HCT116 (cell line): ENCODE measurements around the gene PARP12. TPM values are rescaled to one million over a fixed set of nuclear protein-coding genes. Genes with fewer than 3 reads are reported as not detected.

Experiments used
- ATAC-seq: fragments of 200-7000 bp; cut with Tn5 transposase; 2 replicates; pipeline ENCODE4 v1.9.1; 2020; ENCODE audit warnings: mild to moderate bottlenecking, moderate library complexity
- BruUV-seq: library from RNA; stranded (reverse); fragments of 400-500 nt; replicated peaks from 2 replicates; lab custom pipeline; 2021; lab: Mats Ljungman, UMichigan
- CTCF ChIA-PET: fragments of 300-600 bp; sonication (Branson Sonifier 250); formaldehyde crosslinking; loops from one replicate; lab custom pipeline; 2021; ENCODE audit warnings: antibody characterized with exemption; lab: Charles Lee
- POLR2A ChIA-PET: fragments of 300-600, 350-600 bp; sonication (Branson Sonifier 250); formaldehyde crosslinking; loops from one replicate; lab custom pipeline; 2021; ENCODE audit warnings: antibody characterized with exemption; lab: Charles Lee
- RAD21 ChIA-PET, 2 experiments: fragments of 300-600 bp; sonication (Branson Sonifier 250); formaldehyde crosslinking; loops; one replicate each; lab custom pipeline; 2023; ENCODE audit warnings: low total read pairs in 2 of 2; ENCODE audit not compliant: uncharacterized antibody in 2 of 2, unreplicated experiment in 2 of 2, low non-redundant PET in 1 of 2; lab: Charles Lee
- DNase-seq: peaks from one replicate; pipeline ENCODE4 v3.0.0-alpha.2; 2010; ENCODE audit warnings: low read depth, low spot score
- H2AFZ ChIP-seq: fragments of 200-600 bp; shearing (Covaris generic), sonication (generic); 2 replicates; pipeline ENCODE4 v1.6.1; 2017; ENCODE audit warnings: low read depth, mixed run types, mixed read lengths, antibody characterized with exemption, low read length; ENCODE audit not compliant: poor library complexity, severe bottlenecking
- H3K27ac ChIP-seq: 2 replicates; pipeline ENCODE4 v1.5.1; 2012; ENCODE audit warnings: low read depth, low read length
- H3K27me3 ChIP-seq: fragments of 200-600 bp; sonication (generic); 2 replicates; pipeline ENCODE4 v1.6.1; 2016; ENCODE audit warnings: mixed run types, low read length, mixed read lengths; ENCODE audit not compliant: insufficient read depth
- H3K36me3 ChIP-seq, 2 experiments: fragments of 200-500 bp in 1 of 2; fragments of 200-600 bp in 1 of 2; sonication (Bioruptor generic) in 1 of 2; sonication (generic) in 1 of 2; 2 replicates each; pipeline versions ENCODE4 v1.5.1 to v1.6.1; 2014 to 2016; ENCODE audit warnings: low read length in 2 of 2, inconsistent platforms in 1 of 2, mixed read lengths in 1 of 2, mixed run types in 1 of 2; ENCODE audit not compliant: insufficient read depth in 2 of 2, control insufficient read depth in 1 of 2
- H3K4me1 ChIP-seq, 2 experiments: fragments of 200-600 bp in 1 of 2; sonication (generic) in 1 of 2; 2 replicates each; pipeline versions ENCODE4 v1.5.1 to v1.6.1; 2012 to 2017; ENCODE audit warnings: low read length in 2 of 2, inconsistent platforms in 1 of 2, mild to moderate bottlenecking in 1 of 2, mixed read lengths in 1 of 2, mixed run types in 1 of 2, moderate library complexity in 1 of 2; ENCODE audit not compliant: insufficient read depth in 2 of 2, control insufficient read depth in 1 of 2
- H3K4me2 ChIP-seq: fragments of 200-600 bp; sonication (generic); 2 replicates; pipeline ENCODE4 v1.6.1; 2017; ENCODE audit warnings: mixed run types, low read length, mixed read lengths
- H3K4me3 ChIP-seq, 2 experiments: fragments of 200-600 bp in 1 of 2; sonication (generic) in 1 of 2; replicated peaks in 1 of 2; 2 replicates each; pipeline ENCODE4 v1.5.1; 2011 to 2016; ENCODE audit warnings: low read length in 2 of 2, control low read depth in 1 of 2, low read depth in 1 of 2, mild to moderate bottlenecking in 1 of 2, mixed read lengths in 1 of 2, mixed run types in 1 of 2
- H3K79me2 ChIP-seq: fragments of 200-600 bp; sonication (generic); 2 replicates; pipeline ENCODE4 v1.6.1; 2017; ENCODE audit warnings: mild to moderate bottlenecking, mixed run types, low read length, moderate library complexity, mixed read lengths; ENCODE audit not compliant: insufficient read depth
- H3K9ac ChIP-seq: fragments of 200-600 bp; sonication (generic); 2 replicates; pipeline ENCODE4 v1.6.1; 2016; ENCODE audit warnings: low read length, mixed read lengths
- H3K9me2 ChIP-seq: fragments of 200-600 bp; sonication (generic), shearing (Covaris generic); 2 replicates; pipeline ENCODE4 v1.6.1; 2017; ENCODE audit warnings: mixed run types, mild to moderate bottlenecking, moderate library complexity; ENCODE audit not compliant: insufficient read depth
- H3K9me3 ChIP-seq, 2 experiments: fragments of 200-500 bp in 1 of 2; fragments of 200-600 bp in 1 of 2; sonication (Bioruptor generic) in 1 of 2; sonication (generic) in 1 of 2; 2 replicates each; pipeline ENCODE4 v1.6.1; 2014 to 2017; ENCODE audit warnings: low read length in 2 of 2, mixed read lengths in 2 of 2, inconsistent platforms in 1 of 2, low read depth in 1 of 2, mild to moderate bottlenecking in 1 of 2, mixed run types in 1 of 2, moderate library complexity in 1 of 2; ENCODE audit not compliant: control insufficient read depth in 1 of 2, insufficient read depth in 1 of 2
- H4K20me1 ChIP-seq: fragments of 200-600 bp; sonication (generic), shearing (Covaris generic); 2 replicates; pipeline ENCODE4 v1.6.1; 2017; ENCODE audit warnings: mixed run types, mild to moderate bottlenecking, moderate library complexity; ENCODE audit not compliant: insufficient read depth
- ATF3 ChIP-seq: IDR thresholded peaks from 2 replicates; pipeline ENCODE4 v1.6.1; 2012
- CBX3 ChIP-seq: IDR thresholded peaks from 2 replicates; pipeline ENCODE4 v1.6.1; 2012; ENCODE audit warnings: low read depth
- CEBPB ChIP-seq: IDR thresholded peaks from 2 replicates; pipeline ENCODE4 v1.6.1; 2012; ENCODE audit warnings: low read depth
- CTCF ChIP-seq, 3 experiments: fragments of 200-600 bp in 1 of 3; sonication (generic) in 1 of 3; IDR thresholded peaks in 2 of 3; conservative IDR thresholded peaks in 1 of 3; 2 replicates each; pipeline ENCODE4 v1.5.1; 2012 to 2017; ENCODE audit warnings: low read depth in 2 of 3, low read length in 2 of 3, antibody characterized with exemption in 1 of 3, borderline replicate concordance in 1 of 3, control low read depth in 1 of 3, mild to moderate bottlenecking in 1 of 3, mixed read lengths in 1 of 3, mixed run types in 1 of 3, moderate library complexity in 1 of 3; ENCODE audit not compliant: insufficient read depth in 1 of 3
- ELF1 ChIP-seq: IDR thresholded peaks from 2 replicates; pipeline ENCODE4 v1.6.1; 2012; ENCODE audit warnings: low read depth, borderline replicate concordance
- JUND ChIP-seq: IDR thresholded peaks from 2 replicates; pipeline ENCODE4 v1.6.1; 2012
- MAX ChIP-seq: IDR thresholded peaks from 2 replicates; pipeline ENCODE4 v1.6.1; 2012
- RAD21 ChIP-seq: IDR thresholded peaks from 2 replicates; pipeline ENCODE4 v1.6.1; 2012; ENCODE audit warnings: low read depth, mild to moderate bottlenecking
- SIN3A ChIP-seq: IDR thresholded peaks from 2 replicates; pipeline ENCODE4 v1.6.1; 2012; ENCODE audit warnings: low read depth
- TCF7L2 ChIP-seq: IDR thresholded peaks from 2 replicates; pipeline ENCODE4 v1.7.0; 2011; ENCODE audit warnings: borderline replicate concordance, inconsistent platforms; ENCODE audit not compliant: insufficient read depth, insufficient read length; ENCODE audit errors: extremely low read depth
- YY1 ChIP-seq: IDR thresholded peaks from 2 replicates; pipeline ENCODE4 v1.6.1; 2011; ENCODE audit warnings: low read length, low read depth, moderate library complexity, mild to moderate bottlenecking; ENCODE audit not compliant: insufficient replicate concordance; ENCODE audit errors: extremely low read depth
- ZFX ChIP-seq: fragments of 450-650 bp; IDR thresholded peaks from 2 replicates; pipeline ENCODE4 v1.6.1; 2017
- ZNF274 ChIP-seq: fragments of 200-500 bp; sonication (Bioruptor generic); IDR thresholded peaks from 2 replicates; pipeline ENCODE4 v1.6.1; 2014; ENCODE audit warnings: mild to moderate bottlenecking, low read depth, low read length, inconsistent platforms
- intact Hi-C: fragments of 100-400 bp; cut with micrococcal nuclease; formaldehyde crosslinking; loops from 2 replicates; pipeline ENCODE4 v1.10.0; 2022
- total RNA-seq: library from RNA; stranded (reverse); gene quantifications from one replicate; pipeline ENCODE4 v1.2.1, GENCODE V29; 2021; ENCODE audit not compliant: unreplicated experiment

The PARP12 gene
- total RNA-seq, 1 experiment from 2014 or later: 17.7 TPM

DNA sequence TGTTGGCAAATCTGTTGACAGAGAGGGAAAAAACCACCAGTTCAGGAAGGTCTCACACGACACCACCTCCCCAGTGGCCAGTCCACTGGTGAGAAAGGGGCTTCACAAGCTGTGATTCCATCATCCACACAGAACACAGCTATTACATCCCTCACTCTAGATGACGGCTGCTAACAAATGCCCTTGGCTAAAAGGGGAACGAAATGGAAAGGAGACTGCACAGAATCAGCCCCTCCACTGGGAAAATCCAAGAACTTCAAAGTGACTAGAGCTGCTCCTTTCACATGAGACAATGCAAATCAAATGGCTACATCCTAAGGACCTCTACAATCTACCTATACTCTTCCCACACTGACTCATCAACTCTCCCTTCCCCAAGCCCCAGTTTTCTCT is 5.6 kb downstream of the PARP12 start:
- Histone ChIP-seq H2AFZ (no peak overlapping the region), H3K4me1 (peaks cover 19 to 40% of the 10 kb centered on the region in 2 experiments), H3K79me2 (peaks cover 12% of the 10 kb centered on the region; the same call in 1 of the 2 replicates), H4K20me1 (no peaks in the 10 kb centered on the region), H3K27ac (no peak overlapping the region), H3K9me3 (no peaks in the 10 kb centered on the region), H3K4me2 (no peak overlapping the region), H3K4me3 (no peak overlapping the region), H3K27me3 (no peaks in the 10 kb centered on the region), H3K9ac (no peak overlapping the region), H3K9me2 (no peaks in the 10 kb centered on the region)
- POLR2A ChIA-PET: no interaction called here
- intact Hi-C loops: no loop called here
- ATAC-seq: no peak
- DNase-seq: no peak
- CTCF ChIA-PET: no interaction called here
- TF ChIP-seq CBX3 (no peak), CEBPB (no peak), ZNF274 (no peak), JUND (no peak), SIN3A (no peak), ZFX (no peak), ATF3 (no peak), YY1 (no peak), MAX (no peak), RAD21 (no peak), TCF7L2 (no peak), ELF1 (no peak), CTCF (IDR thresholded peaks at IDR 0.05 in 2 of 3, conservative IDR thresholded peaks at IDR 0.05 in 1 of 3; ENCODE audit: borderline replicate concordance in 1 of 3, insufficient read depth in 1 of 3, low read depth in 2 of 3, low read length in 2 of 3) (no peak)
- TF ChIP-seq, all 23 proteins: peak for 0
- H3K36me3 ChIP-seq: peaks cover 0 to 6% of the 10 kb centered on the region in 2 experiments; a peak in 1 of 4 replicates
- RAD21 ChIA-PET: no interaction called here
- BruUV-seq: no TSS peak
